Stimulated activated CD4-positive, alpha-beta T cell treated with anti-CD3 and anti-CD28 coated beads, Interleukin-4, amount 100 ng/mL, for 24 hours (primary cell): ENCODE measurements around the gene ATP10B.
"Not testable (repeated sequence)": the region's sequence is repeated elsewhere in the genome, so short reads cannot be mapped to it uniquely, and the experiment has no call there.

Source experiments
- DNase-seq: peaks from one replicate; pipeline ENCODE4 v3.0.0-alpha.2; 2020

Gene ATP10B

GRCh38 chr5:160750938-160751657 lies 100.9 kb downstream of the ATP10B start:
- DNase-seq, result no peak

GRCh38 chr5:160749682-160750081 lies 102.3 kb downstream of the ATP10B start:
- no peak for DNase-seq

GRCh38 chr5:160749026-160749425 lies 103.0 kb downstream of the ATP10B start:
- no peak for DNase-seq

GRCh38 chr5:160747987-160748386 lies 104.0 kb downstream of the ATP10B start:
- DNase-seq, result no peak

DNA sequence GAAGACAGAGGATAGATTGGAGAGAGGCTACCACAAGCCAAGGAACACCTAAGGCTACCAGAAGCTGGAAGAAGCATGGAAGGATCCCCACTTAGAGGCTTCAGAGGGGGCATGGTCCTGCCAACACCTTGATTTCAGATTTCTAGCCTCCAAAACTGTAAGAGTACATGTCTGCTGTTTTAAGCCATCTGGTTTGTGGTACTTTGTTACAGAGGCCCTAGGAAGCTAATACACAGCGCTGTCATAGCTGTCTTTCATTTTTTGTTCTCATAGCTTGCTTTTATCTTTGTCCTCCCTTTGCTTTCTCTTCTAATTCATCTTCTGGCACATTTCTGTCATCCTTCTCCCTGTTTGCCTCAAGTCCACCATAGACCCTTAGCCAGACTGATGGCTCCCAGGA lies 104.5 kb downstream of the ATP10B start:
- DNase-seq, result no peak

GRCh38 chr5:160744268-160745101 lies 107.5 kb downstream of the ATP10B start:
- no peak for DNase-seq

DNA sequence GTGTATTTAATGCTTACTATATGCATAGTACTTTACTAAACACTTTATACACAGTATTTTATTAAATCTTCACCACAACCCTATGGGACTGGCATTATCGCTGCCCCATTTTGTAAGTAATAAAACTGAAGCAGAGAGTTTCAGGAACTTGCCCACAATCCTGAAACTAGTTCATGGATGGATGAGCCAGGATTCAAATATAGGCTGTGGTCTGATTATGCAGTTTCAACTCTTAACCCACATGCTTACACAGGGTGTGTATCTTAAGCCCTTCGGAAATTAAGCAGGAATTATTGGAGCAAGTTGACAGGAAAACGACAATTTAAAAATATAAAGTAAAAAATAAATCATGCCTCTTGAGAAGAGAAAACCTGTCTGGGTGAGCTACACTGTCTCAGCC lies 109.0 kb downstream of the ATP10B start:
- DNase-seq, result no peak

DNA sequence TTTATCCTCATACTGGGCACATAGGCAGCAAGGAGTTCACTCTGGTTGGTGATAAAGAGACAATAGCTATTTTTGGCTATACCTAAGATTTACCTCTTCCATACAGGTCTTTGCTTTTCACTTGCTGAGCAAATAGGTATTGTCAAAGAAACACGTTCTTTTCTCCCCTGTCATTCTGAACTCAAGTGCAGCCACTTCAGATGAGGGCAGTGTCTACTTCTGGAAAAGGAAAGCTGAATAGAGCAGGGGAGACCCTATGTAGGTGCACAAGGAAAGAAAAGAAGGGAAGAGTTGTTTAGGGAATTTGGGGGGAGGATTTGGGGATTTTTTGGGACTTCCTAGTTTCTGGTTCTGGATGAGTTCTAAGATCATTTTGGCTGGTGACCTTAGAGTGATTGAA lies 109.6 kb downstream of the ATP10B start:
- DNase-seq, result no peak

- DNase-seq, result no peak
Observed at GRCh38 chr5:160727296-160727997, 124.6 kb downstream of the ATP10B start.

GRCh38 chr5:160726721-160727120 lies 125.3 kb downstream of the ATP10B start:
- DNase-seq, result no peak

DNA sequence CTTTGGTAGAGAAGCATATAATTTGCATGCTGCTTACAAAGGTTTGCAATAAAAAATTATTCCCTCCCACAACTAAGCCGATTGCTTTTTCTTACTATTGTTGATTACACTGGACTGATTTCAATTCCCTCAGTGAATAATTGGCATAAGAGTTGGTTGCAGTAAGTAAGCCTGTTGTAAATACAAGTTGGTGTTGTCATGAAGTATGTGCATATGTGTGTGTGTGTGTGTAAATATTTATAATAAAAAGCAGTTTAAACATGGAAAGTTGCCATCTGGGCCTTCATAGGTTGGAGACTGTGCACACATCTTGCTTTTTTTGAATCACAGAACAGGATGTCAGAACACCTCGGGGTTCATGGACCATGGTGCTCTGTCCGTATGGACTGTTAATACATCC lies 131.2 kb downstream of the ATP10B start:
- DNase-seq, result no peak

- DNase-seq, result not testable (repeated sequence)
Observed at GRCh38 chr5:160715508-160715907, 136.5 kb downstream of the ATP10B start.

DNA sequence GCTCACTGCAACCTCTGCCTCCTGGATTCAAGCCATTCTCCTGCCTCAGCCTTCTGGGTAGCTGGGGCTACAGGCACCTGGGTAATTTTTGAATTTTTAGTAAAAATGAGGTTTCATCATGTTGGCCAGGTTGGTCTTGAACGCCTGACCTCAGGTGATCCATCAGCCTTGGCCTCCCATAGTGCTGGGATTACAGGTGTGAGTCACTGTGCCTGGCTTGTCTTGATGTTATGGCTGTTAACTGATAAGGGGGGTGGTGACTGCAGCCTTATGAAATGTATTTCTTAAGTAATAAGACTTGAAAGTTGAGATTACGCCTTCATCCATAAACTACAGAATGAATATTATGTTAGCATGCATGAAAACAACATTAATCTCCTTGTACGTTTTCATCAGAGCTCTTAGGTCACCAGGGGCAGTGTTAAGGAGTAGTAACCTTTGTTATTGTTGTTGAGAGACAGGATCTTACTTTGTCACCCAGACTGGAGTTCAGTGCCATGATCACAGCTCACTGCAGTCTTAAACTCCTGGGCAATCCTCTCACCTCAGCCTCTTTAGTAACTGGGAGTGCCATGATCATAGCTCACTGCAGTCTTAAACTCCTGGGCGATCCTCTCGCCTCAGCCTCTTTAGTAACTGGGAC lies 148.3 kb downstream of the ATP10B start:
- no peak for DNase-seq

- no peak for DNase-seq
Observed at GRCh38 chr5:160702934-160703333, 149.1 kb downstream of the ATP10B start.

GRCh38 chr5:160702311-160702803 lies 149.7 kb downstream of the ATP10B start:
- no peak for DNase-seq

DNA sequence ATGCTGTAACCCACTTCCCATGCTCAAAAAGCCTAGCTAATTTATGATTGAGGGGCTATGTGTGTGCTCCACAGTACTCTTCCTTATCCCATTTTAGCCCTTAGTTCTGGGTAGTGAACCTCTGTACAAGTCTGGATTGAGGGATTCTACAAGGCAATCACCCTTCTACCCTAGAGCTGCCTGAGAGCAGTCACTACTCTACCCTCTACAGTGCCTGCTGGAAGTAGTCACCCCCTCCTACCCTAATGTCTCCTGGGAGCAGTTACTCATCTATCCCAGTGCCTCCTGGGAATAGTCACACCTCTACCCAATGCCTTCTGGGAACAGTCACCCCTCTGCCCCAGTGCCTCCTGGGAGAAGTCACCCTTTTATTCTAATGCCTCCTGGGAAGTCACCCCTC lies 150.6 kb downstream of the ATP10B start:
- DNase-seq, result no peak

- DNase-seq, result no peak
Observed at GRCh38 chr5:160699301-160699700, 152.7 kb downstream of the ATP10B start.

- DNase-seq, result no peak
Observed at GRCh38 chr5:160697281-160697680, 154.7 kb downstream of the ATP10B start.

DNA sequence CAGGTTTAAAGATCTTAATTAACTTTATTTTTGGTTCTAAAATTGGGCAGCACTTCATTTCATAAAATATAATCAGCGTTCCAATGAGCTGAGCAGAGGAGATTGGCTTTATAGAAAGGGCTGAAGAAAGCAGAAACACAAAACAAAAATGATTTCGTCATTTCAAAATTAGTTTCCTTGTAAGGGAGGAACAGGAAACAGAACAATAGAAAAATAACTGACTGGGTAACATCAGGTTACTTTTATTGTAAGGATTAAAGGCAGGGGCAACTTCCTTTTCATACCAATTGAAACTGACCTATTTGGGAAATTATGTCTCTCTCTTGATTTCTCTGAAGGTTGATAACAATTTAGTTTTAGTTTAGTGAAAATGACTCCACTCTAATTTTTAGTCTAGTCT lies 157.1 kb downstream of the ATP10B start:
- no peak for DNase-seq

- DNase-seq, result no peak
Observed at GRCh38 chr5:160693831-160694465, 158.1 kb downstream of the ATP10B start.

GRCh38 chr5:160692271-160692670 lies 159.7 kb downstream of the ATP10B start:
- no peak for DNase-seq

GRCh38 chr5:160685695-160686094 lies 166.3 kb downstream of the ATP10B start:
- no peak for DNase-seq

DNA sequence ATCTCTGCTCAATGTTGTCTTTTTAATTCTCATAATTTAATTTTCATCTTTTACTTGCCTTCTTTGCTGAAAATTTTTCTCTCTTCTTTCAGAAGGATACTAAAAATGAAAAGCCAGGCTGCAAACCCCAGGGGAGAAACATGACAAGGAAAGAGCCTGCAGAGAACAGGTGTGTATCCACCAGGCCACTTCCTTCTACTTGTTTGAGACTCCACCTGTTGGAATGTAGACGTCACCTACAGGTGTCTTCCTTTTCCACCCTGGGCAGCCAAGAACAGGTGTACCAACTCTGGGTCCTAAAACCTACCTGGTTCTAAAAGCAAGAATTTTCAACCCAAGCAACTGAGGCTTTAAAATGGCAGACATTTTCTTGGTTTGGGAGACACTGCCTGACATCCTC lies 166.8 kb downstream of the ATP10B start:
- no peak for DNase-seq
